ENCODE measurements around the gene RAPGEF1. TPM values are rescaled to one million over a fixed set of nuclear protein-coding genes. Genes with fewer than 3 reads are reported as not detected.
A peak's percentile ranks its signal among the peaks of the same experiment; 100 is the strongest.

The RAPGEF1 gene
- total RNA-seq, 1 donor, result 33.7 TPM

DNA sequence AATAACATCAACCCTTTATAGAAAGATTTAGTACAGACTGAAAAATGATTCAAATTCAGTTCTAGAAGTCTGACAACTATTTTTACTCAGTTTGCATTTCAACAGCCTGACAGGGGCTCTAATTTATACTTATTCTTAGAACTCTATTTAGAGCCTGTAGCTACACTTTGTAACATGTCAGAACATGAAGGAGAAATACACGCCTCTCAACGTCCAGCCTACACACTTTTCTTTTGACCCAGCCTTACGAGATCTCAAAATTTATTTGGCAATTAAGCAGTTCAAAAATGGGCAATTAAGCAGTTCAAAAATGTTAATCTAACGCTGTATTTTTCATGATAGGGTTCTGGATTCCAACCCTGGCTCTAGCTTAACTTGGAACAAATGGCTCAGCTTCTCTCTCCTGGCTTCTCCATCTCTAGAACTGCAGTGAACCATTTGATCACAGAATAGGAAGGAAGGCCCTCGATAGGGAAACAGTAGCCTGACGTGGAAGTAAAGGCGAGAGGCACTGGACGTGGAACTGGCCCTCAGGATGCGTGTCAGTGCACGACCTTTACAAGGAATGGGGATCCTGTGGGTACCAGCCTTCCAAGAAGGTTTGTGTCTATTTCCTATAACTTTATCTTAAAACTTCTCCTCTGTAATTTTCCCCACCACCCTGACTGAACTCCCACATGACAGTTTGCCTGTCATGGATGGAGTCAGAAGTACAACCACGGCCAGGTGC, 128.1 kb downstream of the RAPGEF1 start:
- TF ChIP-seq, protein P1, sequence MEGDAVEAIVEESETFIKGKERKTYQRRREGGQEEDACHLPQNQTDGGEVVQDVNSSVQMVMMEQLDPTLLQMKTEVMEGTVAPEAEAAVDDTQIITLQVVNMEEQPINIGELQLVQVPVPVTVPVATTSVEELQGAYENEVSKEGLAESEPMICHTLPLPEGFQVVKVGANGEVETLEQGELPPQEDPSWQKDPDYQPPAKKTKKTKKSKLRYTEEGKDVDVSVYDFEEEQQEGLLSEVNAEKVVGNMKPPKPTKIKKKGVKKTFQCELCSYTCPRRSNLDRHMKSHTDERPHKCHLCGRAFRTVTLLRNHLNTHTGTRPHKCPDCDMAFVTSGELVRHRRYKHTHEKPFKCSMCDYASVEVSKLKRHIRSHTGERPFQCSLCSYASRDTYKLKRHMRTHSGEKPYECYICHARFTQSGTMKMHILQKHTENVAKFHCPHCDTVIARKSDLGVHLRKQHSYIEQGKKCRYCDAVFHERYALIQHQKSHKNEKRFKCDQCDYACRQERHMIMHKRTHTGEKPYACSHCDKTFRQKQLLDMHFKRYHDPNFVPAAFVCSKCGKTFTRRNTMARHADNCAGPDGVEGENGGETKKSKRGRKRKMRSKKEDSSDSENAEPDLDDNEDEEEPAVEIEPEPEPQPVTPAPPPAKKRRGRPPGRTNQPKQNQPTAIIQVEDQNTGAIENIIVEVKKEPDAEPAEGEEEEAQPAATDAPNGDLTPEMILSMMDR (IDR thresholded peaks at IDR 0.05; ENCODE audit: insufficient read depth, low read length), result no peak
- H3K4me3 ChIP-seq (ENCODE audit: low read depth, low read length), result no peak overlapping the region
- no peak for DNase-seq (ENCODE audit: low read depth)

DNA sequence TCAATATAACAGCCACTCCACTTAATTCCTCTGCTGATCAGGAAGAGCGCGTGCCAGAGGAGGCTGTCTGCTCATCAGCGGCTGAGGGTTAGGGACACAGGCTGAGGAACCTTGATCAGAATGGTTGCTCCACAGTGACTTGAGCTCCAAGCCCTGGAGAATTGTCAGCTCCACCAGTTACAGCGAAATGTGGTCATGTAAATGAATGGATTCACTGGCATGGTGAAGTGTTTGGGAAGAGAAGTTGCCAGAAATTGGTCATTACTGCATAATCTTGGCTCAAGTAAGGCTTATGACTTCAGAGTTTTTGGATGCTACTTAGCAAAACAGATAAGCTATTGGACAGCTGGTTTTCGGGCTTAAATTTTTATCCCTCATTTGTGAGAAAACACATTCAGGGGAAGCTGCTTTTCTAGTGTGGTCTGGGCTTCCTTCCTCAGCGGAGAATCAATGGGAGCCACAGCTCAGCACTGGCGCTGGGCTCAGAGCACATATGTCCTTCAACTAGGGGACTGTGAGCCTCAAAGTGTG, 129.6 kb downstream of the RAPGEF1 start:
- TF ChIP-seq, protein P1 (IDR thresholded peaks at IDR 0.05; ENCODE audit: insufficient read depth, low read length), result no peak
- DNase-seq (ENCODE audit: low read depth), result peak; percentile 99

DNA sequence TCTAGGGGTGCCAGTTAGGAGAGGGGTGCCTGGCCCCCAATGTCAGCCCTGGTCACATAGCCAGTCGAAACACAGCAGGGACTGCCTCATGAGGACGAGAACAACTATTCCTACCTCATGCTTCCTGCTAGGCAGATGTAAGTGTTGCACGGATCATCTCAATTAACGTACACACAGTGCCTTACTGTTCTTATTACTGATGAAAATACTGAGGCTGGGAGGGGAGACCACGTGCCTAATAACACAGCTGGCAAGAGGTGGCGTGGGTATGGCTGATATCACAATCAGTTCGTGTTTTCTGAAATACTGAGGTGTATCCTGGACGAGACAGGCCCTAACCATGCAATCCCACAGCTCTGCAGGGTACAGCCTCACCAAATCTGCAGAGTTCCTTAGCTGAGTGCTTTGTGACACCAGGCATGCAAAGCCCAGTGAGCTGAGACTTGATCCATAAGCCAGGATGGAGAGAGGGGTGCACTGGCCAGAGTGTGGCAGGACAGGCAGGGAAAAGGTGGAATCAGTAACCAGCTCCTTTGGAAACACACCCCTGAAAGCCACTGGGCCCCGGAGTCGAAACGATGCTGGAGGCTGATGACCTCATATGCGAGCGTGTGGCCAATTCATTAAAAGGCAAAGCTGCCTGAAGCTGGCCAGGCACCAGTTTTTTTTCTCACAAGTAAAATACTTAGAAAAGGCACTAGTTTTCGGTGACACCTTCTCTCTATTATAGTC, 130.6 kb downstream of the RAPGEF1 start:
- peak; percentile 70 for DNase-seq (ENCODE audit: low read depth)
- TF ChIP-seq, protein P1 (IDR thresholded peaks at IDR 0.05; ENCODE audit: insufficient read depth, low read length), result no peak
- H3K4me3 ChIP-seq (ENCODE audit: low read depth, low read length), result peak overlapping the region; percentile 5

More for the DNA sequence above, 129.6 kb downstream of the RAPGEF1 start:
- H3K4me3 ChIP-seq (ENCODE audit: low read depth, low read length), result no peak overlapping the region

DNA sequence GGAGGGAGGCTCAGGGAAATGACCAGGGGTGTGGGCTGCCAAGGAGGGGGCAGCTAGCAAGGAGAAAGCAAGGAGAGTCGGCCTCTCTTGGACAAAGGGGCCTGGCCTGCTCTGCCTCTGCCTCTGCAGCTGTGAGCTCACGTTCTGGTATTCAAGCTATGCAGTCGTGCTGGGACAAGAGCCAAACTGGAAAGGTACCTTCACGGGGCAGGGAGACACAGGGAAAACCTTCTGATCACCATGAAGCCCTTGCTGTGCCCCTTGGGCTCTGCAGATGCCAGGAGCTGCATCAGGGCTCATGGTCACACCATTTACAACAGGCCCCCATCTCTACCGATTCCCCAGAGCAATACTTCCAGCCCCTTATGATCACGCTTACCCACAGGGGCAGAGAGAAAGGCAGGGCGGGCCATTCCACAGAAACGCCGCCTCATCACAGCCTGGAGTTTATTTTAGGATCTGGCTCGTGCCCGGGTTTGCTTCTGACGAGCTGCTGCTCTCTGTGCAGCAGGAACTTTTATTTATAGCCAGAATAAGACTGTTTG, 131.3 kb downstream of the RAPGEF1 start:
- DNase-seq (ENCODE audit: low read depth), result peak; percentile 92
- peak overlapping the region; percentile 23 for H3K4me3 ChIP-seq (ENCODE audit: low read depth, low read length)
- TF ChIP-seq, protein P1 (IDR thresholded peaks at IDR 0.05; ENCODE audit: insufficient read depth, low read length), result no peak

DNA sequence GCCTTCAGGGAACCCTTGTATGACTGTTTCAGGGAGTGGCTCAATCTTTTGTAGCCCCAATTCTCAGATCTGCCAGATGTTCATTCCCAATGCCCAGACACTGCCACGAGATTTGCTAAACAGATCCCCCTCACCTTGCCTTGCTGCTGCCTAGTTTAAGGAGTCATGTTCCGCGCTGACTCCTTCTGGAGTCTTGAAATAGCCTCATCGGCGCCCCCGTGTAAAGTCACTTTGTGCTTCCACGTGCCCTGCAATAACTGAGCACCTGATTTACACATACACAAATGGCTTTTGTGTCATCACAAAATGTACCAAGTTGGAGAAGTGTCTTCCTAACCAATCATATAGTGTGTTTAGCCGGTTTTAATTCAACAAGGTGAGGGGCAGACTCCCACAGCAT, 132.3 kb downstream of the RAPGEF1 start:
- no peak for DNase-seq (ENCODE audit: low read depth)
- H3K4me3 ChIP-seq (ENCODE audit: low read depth, low read length), result no peak overlapping the region
- TF ChIP-seq, protein P1 (IDR thresholded peaks at IDR 0.05; ENCODE audit: insufficient read depth, low read length), result no peak

DNA sequence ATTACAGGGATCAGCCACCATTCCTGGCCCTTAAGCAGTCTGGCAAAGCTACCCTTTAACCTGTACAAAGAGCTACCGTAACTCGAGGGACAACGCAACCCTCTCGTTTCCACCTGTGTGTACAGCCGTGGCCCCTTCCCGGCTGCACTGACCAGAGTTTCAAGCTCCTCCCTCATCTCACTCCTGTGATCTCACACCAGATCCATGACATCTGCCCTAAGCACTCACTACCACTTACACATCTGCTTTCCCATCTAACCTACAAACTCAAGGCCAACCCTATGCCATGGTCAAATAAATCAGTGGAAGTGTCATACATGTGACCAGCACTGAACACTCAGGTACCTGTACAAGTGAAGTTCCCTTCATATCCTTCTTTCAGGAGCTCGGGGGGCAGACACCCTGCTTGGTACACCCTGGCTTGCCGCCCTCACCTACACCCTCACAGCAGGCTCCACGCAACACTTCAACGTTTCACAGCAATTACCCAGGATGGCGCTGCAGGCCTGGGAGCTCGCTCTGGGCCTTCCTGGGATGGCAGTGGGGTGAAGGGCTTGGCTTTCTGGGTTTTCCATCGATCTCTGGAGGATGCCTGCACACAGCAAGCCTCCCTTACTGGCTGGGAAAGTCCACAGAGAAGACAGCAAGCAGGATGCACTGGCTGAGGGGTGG, 132.8 kb downstream of the RAPGEF1 start:
- no peak for DNase-seq (ENCODE audit: low read depth)
- no peak overlapping the region for H3K4me3 ChIP-seq (ENCODE audit: low read depth, low read length)
- TF ChIP-seq, protein P1 (IDR thresholded peaks at IDR 0.05; ENCODE audit: insufficient read depth, low read length), result no peak
